Epithelial cell of prostate (primary cell): ENCODE results near the gene MARCO.
"Not testable (repeated sequence)": the region's sequence is repeated elsewhere in the genome, so short reads cannot be mapped to it uniquely, and the experiment has no call there.

Experiments
- DNase-seq: peaks from one replicate; pipeline ENCODE4 v3.0.0-alpha.2; 2011; ENCODE audit warnings: low read depth, low spot score
- H3K27ac ChIP-seq: fragments of 450-650 bp; 2 replicates; pipeline ENCODE4 v1.5.1; 2017; ENCODE audit warnings: mild to moderate bottlenecking

The MARCO gene

DNA sequence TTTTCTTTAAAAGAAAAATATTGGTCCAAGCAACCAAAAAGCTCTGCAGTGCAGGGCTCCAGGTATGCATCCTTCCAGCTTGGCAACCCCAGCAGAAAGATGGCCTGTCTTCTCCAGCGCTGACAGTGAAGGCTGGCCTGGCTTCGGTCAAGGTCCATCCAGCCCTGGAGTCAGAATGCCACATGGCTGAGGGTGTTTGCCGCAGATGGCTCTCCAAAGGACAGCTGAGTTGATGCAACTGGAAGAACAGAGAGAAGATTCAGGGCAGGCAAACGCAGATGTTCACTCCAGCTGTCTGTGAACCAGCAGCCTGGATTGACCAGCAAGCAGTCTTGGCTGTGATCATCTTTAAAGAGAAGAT lies 51.4 kb downstream of the MARCO start:
- no peak for DNase-seq
- no peak overlapping the region for H3K27ac ChIP-seq

DNA sequence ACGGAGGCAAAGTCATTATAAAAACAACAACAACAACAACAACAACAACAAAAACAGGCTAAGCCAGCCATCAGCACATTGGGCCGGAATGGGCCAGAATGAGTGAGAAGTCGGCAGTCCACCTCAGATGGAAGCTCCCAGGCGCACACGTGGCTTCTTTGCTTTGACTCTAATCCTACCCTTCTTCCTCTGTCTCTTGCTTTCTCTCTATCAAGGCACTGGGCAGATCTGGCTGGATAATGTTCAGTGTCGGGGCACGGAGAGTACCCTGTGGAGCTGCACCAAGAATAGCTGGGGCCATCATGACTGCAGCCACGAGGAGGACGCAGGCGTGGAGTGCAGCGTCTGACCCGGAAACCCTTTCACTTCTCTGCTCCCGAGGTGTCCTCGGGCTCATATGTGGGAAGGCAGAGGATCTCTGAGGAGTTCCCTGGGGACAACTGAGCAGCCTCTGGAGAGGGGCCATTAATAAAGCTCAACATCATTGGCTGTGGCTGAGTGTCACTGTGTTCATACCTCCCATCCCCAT lies 52.2 kb downstream of the MARCO start:
- H3K27ac ChIP-seq = no peak overlapping the region
- DNase-seq = no peak

- no peak overlapping the region for H3K27ac ChIP-seq
- DNase-seq = no peak
Observed at GRCh38 chr2:118994778-118995177, 52.8 kb downstream of the MARCO start.

GRCh38 chr2:119003856-119004255 lies 61.9 kb downstream of the MARCO start:
- DNase-seq, H3K27ac ChIP-seq: not testable (repeated sequence)

DNA sequence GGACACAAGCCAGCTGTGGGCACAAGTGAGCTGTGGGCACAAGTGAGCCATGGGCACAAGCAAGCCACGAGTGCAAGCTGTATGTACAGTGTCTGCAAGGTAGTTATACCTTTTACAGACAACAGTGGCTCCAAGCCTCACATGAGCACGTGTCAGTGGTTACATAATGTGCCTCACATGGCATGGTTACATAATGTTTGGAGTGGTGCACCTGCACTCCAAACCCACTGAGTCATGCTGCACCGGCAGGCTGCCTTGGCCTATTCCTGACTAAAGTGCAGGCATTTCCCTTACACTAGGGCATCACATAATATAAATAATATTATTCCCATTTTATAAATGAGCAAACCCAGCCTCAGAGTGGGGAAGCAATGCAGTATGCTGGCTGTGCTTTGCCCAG lies 62.6 kb downstream of the MARCO start:
- H3K27ac ChIP-seq = peak overlapping the region; percentile 22
- DNase-seq = peak; percentile 50

- peak overlapping the region; percentile 22 for H3K27ac ChIP-seq
- DNase-seq = no peak
Observed at GRCh38 chr2:119005051-119005450, 63.1 kb downstream of the MARCO start.

DNA sequence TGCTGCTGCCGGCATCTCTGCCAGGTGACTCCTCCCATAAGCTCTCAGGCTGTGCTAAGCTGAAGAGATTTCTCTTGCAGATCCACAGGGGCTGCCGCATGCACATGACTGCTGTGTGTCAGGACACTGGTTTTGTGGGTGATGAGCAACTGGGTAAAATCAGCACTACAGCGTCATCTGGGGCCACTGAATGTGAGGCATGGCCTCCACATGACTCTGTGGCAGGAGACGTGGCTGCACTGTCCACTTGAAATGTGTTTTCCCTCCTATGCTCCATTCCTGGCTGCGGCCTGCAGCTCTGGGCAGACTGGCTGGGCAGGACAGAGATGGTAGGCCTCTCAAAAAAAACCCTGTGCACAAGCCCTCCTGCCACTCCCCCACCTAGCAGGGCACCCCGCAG lies 63.6 kb downstream of the MARCO start:
- no peak for DNase-seq
- no peak overlapping the region for H3K27ac ChIP-seq

DNA sequence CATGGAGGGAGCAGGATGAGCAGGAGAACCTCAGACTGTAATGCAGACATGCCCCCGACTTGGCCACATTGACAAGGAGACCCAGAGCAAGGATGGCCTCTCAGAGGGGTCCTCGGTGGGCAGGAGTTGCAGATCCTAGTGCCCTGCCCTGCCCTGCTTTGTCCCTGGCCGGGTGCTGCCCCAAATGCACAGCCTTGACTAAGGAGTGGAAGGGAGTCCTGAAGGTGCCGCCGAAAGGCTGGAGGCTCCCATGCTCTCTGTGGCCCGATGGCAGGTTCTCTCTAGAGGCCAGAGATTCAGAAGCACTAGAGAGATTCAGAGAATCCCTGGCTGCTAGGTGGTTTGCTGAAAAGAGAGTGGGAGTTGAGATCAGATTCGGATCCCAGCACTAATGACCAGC lies 64.4 kb downstream of the MARCO start:
- H3K27ac ChIP-seq = no peak overlapping the region
- no peak for DNase-seq

GRCh38 chr2:119008108-119008507 lies 66.1 kb downstream of the MARCO start:
- no peak overlapping the region for H3K27ac ChIP-seq
- DNase-seq = no peak

DNA sequence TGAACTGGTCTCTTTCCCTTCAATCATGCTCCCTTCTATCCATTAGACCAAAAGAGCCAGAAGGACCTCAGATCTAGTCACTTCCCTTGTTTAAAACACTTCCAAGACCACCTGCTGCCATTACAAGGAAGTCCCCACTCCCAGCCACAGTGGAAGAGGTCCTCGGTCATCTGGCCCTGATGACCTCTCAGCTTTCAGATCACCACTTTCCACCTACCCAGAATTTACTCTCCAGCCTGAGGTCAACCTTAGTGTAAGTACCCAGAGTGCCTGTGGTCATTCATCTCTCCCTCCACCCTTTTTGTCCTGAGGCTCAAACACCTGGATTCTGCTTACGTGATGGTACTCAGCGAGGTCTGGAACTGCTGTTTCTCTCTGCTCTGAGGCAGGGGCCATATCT lies 67.1 kb downstream of the MARCO start:
- H3K27ac ChIP-seq = no peak overlapping the region
- DNase-seq = no peak

DNA sequence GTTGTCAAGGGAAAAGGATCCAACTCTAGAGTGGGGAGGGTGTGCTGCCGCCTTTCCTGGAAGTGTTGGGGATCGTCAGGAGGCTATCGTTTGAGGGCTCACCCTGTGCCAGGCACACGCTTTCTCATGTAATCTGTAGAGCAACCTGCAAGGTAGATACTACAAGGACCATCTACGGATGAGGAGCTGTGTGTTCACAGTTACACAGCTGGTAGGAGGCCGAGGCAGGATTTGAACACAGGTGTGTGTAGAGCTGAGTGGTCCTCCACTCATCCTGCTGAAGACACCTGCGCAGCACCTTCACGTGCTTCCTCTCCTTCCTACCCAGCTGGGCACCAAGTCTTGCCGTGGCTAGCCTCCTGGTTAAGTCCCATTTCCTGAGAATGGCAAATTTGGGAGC lies 68.3 kb downstream of the MARCO start:
- no peak for DNase-seq
- no peak overlapping the region for H3K27ac ChIP-seq

GRCh38 chr2:119011162-119011909 lies 69.3 kb downstream of the MARCO start:
- no peak for DNase-seq

GRCh38 chr2:119011910-119012209 lies 69.9 kb downstream of the MARCO start:
- no peak for DNase-seq
- H3K27ac ChIP-seq = no peak overlapping the region

More at GRCh38 chr2:119011162-119011909, 69.3 kb downstream of the MARCO start:
- no peak overlapping the region for H3K27ac ChIP-seq

- no peak for DNase-seq
- H3K27ac ChIP-seq = no peak overlapping the region
Observed at GRCh38 chr2:119012345-119013301, 70.6 kb downstream of the MARCO start.

- no peak overlapping the region for H3K27ac ChIP-seq
Observed at GRCh38 chr2:119013671-119014070, 71.7 kb downstream of the MARCO start.

GRCh38 chr2:119015845-119016244 lies 73.9 kb downstream of the MARCO start:
- no peak overlapping the region for H3K27ac ChIP-seq
- no peak for DNase-seq

More at GRCh38 chr2:119013671-119014070, 71.7 kb downstream of the MARCO start:
- no peak for DNase-seq

- H3K27ac ChIP-seq = no peak overlapping the region
- DNase-seq = no peak
Observed at GRCh38 chr2:119019521-119019920, 77.5 kb downstream of the MARCO start.

DNA sequence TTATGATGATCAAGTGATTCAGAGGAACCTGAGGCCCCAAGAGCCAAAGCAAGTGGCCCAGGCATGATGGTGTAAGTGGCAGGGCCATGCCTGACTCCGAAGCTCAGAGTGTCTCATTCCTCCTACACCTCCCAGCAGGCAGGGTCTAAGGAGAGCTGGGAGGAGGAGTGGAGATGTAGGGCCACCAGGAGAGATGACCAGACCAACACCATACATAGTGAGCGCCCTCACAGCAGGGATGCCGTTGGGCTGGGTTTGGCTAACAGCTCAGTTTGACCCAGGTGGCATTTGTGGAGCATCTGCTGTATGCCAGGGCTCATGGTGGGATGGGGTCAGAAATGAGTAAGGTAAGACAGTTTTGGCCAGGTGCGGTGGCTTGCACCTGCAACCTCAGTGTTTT lies 80.7 kb downstream of the MARCO start:
- no peak overlapping the region for H3K27ac ChIP-seq
- DNase-seq = no peak

GRCh38 chr2:119023534-119023933 lies 81.5 kb downstream of the MARCO start:
- no peak overlapping the region for H3K27ac ChIP-seq
- DNase-seq = no peak

DNA sequence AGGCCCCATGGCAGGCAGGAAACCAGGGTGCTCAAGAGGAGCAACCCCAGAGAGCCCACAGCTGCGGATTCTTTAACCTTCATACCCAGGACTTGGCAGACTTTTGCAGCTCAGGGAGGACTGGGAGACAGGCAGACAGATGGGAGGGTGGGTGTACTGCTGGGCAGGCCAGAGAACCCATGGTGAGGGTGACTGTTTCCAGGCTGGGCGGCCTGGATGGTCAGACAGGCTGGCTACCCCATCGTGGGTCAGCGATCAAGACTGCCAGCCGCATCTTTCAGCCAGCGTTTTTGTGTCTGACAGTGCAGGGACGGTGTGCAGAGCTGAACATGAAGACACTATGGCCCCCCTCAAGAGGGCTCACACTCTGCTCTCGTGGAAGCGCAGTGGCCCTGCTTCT lies 82.2 kb downstream of the MARCO start:
- H3K27ac ChIP-seq = no peak overlapping the region
- no peak for DNase-seq

DNA sequence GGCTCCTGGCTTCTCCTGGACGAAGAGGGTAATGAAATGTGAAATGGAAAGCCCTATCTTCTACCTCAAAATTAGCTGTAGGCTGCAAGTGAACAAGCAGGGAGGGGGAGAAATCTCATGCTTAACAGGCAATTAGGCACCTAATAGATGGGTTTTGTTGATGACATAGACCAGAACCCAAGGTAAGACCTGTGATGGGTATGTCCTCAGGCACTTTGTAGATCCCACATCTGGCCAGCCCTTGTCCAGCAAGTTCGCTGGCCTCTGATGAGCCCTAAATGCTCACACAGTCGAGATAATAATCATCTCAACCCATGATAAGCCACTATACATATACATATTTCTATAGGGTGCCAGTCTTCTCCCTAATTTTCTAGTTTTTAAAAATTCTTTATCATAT lies 82.6 kb downstream of the MARCO start:
- DNase-seq = no peak
- no peak overlapping the region for H3K27ac ChIP-seq
